IMR-90 (cell line): ENCODE results near the gene ZNF492. TPM values are rescaled to one million over a fixed set of nuclear protein-coding genes. Genes with fewer than 3 reads are reported as not detected.

Experiments used
- ATAC-seq: fragments of 200-7000 bp; cut with Tn5 transposase; 2 replicates; pipeline ENCODE4 v1.9.1; 2020; ENCODE audit warnings: low read depth, mild to moderate bottlenecking, moderate library complexity
- BruUV-seq: library from RNA; stranded (reverse); fragments of 400-500 nt; replicated peaks from 2 replicates; lab custom pipeline; 2021; lab: Mats Ljungman, UMichigan
- CTCF ChIA-PET: fragments of 300-600 bp; formaldehyde crosslinking; extraction: SDS; loops from one replicate; lab custom pipeline; 2021; ENCODE audit warnings: antibody characterized with exemption; lab: Yijun Ruan, JAX
- POLR2A ChIA-PET: fragments of 300-600 bp; sonication (Branson Sonifier 250); formaldehyde crosslinking; loops from one replicate; lab custom pipeline; 2022; ENCODE audit warnings: antibody characterized with exemption; ENCODE audit not compliant: unreplicated experiment; lab: Charles Lee
- DNase-seq: peaks from one replicate; pipeline ENCODE4 v3.0.0; 2013
- H2AFZ ChIP-seq: replicated peaks from 2 replicates; pipeline ENCODE3; 2013; ENCODE audit warnings: low read length, mild to moderate bottlenecking; ENCODE audit not compliant: poor library complexity
- H2AK5ac ChIP-seq: 2 replicates; pipeline ENCODE4 v1.6.1; 2013; ENCODE audit warnings: low read depth, low read length, inconsistent platforms
- H2AK9ac ChIP-seq: replicated peaks from 2 replicates; pipeline ENCODE3; 2013; ENCODE audit warnings: mild to moderate bottlenecking, low read depth, low read length, moderate library complexity; ENCODE audit not compliant: poor library complexity
- H2BK120ac ChIP-seq: 2 replicates; pipeline ENCODE4 v1.6.1; 2013; ENCODE audit warnings: low read depth, low read length, inconsistent platforms
- H2BK15ac ChIP-seq: 3 replicates; pipeline ENCODE4 v1.6.1; 2013; ENCODE audit warnings: low read depth, low read length, inconsistent platforms
- H2BK20ac ChIP-seq: 2 replicates; pipeline ENCODE4 v1.6.1; 2013; ENCODE audit warnings: low read depth, mild to moderate bottlenecking, inconsistent platforms, low read length, moderate library complexity
- H2BK5ac ChIP-seq: 2 replicates; pipeline ENCODE4 v1.6.1; 2013; ENCODE audit warnings: mild to moderate bottlenecking, low read depth, low read length, inconsistent platforms; ENCODE audit not compliant: poor library complexity, severe bottlenecking
- H3K14ac ChIP-seq: replicated peaks from 2 replicates; pipeline ENCODE4 v1.6.1; 2013; ENCODE audit warnings: low read depth, low read length, inconsistent platforms
- H3K18ac ChIP-seq: 2 replicates; pipeline ENCODE4 v1.6.1; 2013; ENCODE audit warnings: low read depth, low read length, control low read depth
- H3K23ac ChIP-seq: 2 replicates; pipeline ENCODE4 v1.6.1; 2013; ENCODE audit warnings: low read depth, low read length, inconsistent platforms
- H3K27ac ChIP-seq: 2 replicates; pipeline ENCODE4 v1.5.1; 2013; ENCODE audit warnings: mild to moderate bottlenecking, control low read depth, low read length; ENCODE audit not compliant: insufficient read depth
- H3K27me3 ChIP-seq: 2 replicates; pipeline ENCODE4 v1.6.1; 2013; ENCODE audit warnings: low read length; ENCODE audit not compliant: control insufficient read depth, insufficient read depth
- H3K36me3 ChIP-seq: 2 replicates; pipeline ENCODE4 v1.6.1; 2013; ENCODE audit warnings: low read length, mixed read lengths; ENCODE audit not compliant: control insufficient read depth, insufficient read depth
- H3K4ac ChIP-seq: 2 replicates; pipeline ENCODE4 v1.6.1; 2013; ENCODE audit warnings: low read depth, low read length, inconsistent platforms
- H3K4me1 ChIP-seq: 2 replicates; pipeline ENCODE4 v1.6.1; 2013; ENCODE audit warnings: low read length, mixed read lengths; ENCODE audit not compliant: control insufficient read depth, insufficient read depth
- H3K4me2 ChIP-seq: 2 replicates; pipeline ENCODE4 v1.6.1; 2013; ENCODE audit warnings: low read depth, mild to moderate bottlenecking, control low read depth, low read length, moderate library complexity
- H3K4me3 ChIP-seq: 2 replicates; pipeline ENCODE4 v1.5.1; 2013; ENCODE audit warnings: low read depth, mild to moderate bottlenecking, control low read depth, low read length, moderate library complexity; ENCODE audit not compliant: insufficient read depth
- H3K56ac ChIP-seq: 2 replicates; pipeline ENCODE4 v1.6.1; 2013; ENCODE audit warnings: low read length, inconsistent platforms; ENCODE audit not compliant: insufficient read depth; ENCODE audit errors: extremely low read depth
- H3K79me1 ChIP-seq, 2 experiments: 2 replicates each; pipeline ENCODE4 v1.6.1; 2013; ENCODE audit warnings: low read length in 2 of 2, inconsistent platforms in 1 of 2, low read depth in 1 of 2
- H3K9ac ChIP-seq: 2 replicates; pipeline ENCODE4 v1.6.1; 2013; ENCODE audit warnings: low read depth, low read length, control low read depth
- H3K9me1 ChIP-seq: 2 replicates; pipeline ENCODE4 v1.6.1; 2013; ENCODE audit warnings: low read length, inconsistent platforms; ENCODE audit not compliant: insufficient read depth
- H3K9me3 ChIP-seq: 2 replicates; pipeline ENCODE4 v1.6.1; 2013; ENCODE audit warnings: low read length; ENCODE audit not compliant: control insufficient read depth, insufficient read depth
- H4K20me1 ChIP-seq: 2 replicates; pipeline ENCODE4 v1.6.1; 2013; ENCODE audit warnings: low read length, inconsistent platforms; ENCODE audit not compliant: insufficient read depth
- H4K5ac ChIP-seq: 2 replicates; pipeline ENCODE4 v1.6.1; 2013; ENCODE audit warnings: mild to moderate bottlenecking, low read depth, low read length, control low read depth
- H4K8ac ChIP-seq, 2 experiments: 2 replicates each; pipeline ENCODE4 v1.6.1; 2013; ENCODE audit warnings: low read depth in 2 of 2, low read length in 2 of 2, control low read depth in 1 of 2, inconsistent platforms in 1 of 2
- H4K91ac ChIP-seq: 2 replicates; pipeline ENCODE4 v1.6.1; 2013; ENCODE audit warnings: low read depth, low read length, inconsistent platforms; ENCODE audit not compliant: insufficient read depth
- CTCF ChIP-seq: conservative IDR thresholded peaks from 2 replicates; pipeline ENCODE4 v1.5.1; 2012; ENCODE audit warnings: mild to moderate bottlenecking, low read depth, low read length, improper control_type of control experiment
- FOS ChIP-seq: fragments of 150-350 bp; IDR thresholded peaks from 2 replicates; pipeline ENCODE4 v1.6.1; 2016; ENCODE audit warnings: low read depth, low read length
- MAZ ChIP-seq: IDR thresholded peaks from 2 replicates; pipeline ENCODE4 v1.6.1; 2012; ENCODE audit warnings: low read depth, mild to moderate bottlenecking, low read length, improper control_type of control experiment, moderate library complexity, borderline replicate concordance
- MXI1 ChIP-seq: IDR thresholded peaks from 2 replicates; pipeline ENCODE4 v1.6.1; 2012; ENCODE audit warnings: low read depth, mild to moderate bottlenecking, low read length, moderate library complexity, borderline replicate concordance
- NFE2L2 ChIP-seq: fragments of 150-350 bp; IDR thresholded peaks from 2 replicates; pipeline ENCODE4 v1.6.1; 2016; ENCODE audit warnings: low read depth, mild to moderate bottlenecking, low read length
- POLR2A ChIP-seq: IDR thresholded peaks from 2 replicates; pipeline ENCODE4 v1.6.1; 2012; ENCODE audit warnings: mild to moderate bottlenecking, low read depth, low read length
- RCOR1 ChIP-seq: IDR thresholded peaks from 2 replicates; pipeline ENCODE4 v1.6.1; 2012; ENCODE audit warnings: mild to moderate bottlenecking, low read length, improper control_type of control experiment; ENCODE audit not compliant: insufficient replicate concordance
- RFX5 ChIP-seq: IDR thresholded peaks from 2 replicates; pipeline ENCODE4 v1.8.0; 2012; ENCODE audit warnings: low read depth, mild to moderate bottlenecking, low read length, moderate library complexity
- USF2 ChIP-seq: fragments of 150-350 bp; IDR thresholded peaks from 2 replicates; pipeline ENCODE4 v1.6.1; 2017; ENCODE audit warnings: mild to moderate bottlenecking, antibody characterized with exemption, low read length, low read depth
- WGBS, 2 experiments: methylation state at CpG; one replicate each; pipeline versions ENCODE4 v1.1.5 to v1.1.7; 2013; ENCODE audit warnings: missing lambda C conversion rate in 2 of 2; ENCODE audit not compliant: insufficient read length in 1 of 2; ENCODE audit errors: extremely low coverage in 2 of 2; 5-methylcytosine and 5-hydroxymethylcytosine counted together
- dilution Hi-C: fragments of 300-500 bp; cut with HindIII; formaldehyde crosslinking; loops from one replicate; pipeline ENCODE4 v1.14.3; 2018; ENCODE audit warnings: low sequenced_read_pairs; ENCODE audit not compliant: unreplicated experiment
- in situ Hi-C: fragments of 300-500 bp; cut with MboI; formaldehyde crosslinking; loops from 3 replicates; pipeline ENCODE4 v1.14.3; 2019; ENCODE audit warnings: low sequenced_read_pairs, inconsistent platforms, mixed read lengths
- intact Hi-C: fragments of 100-400 bp; cut with micrococcal nuclease; formaldehyde crosslinking; loops from 2 replicates; pipeline ENCODE4 v1.10.0; 2022
- polyA plus RNA-seq, 3 experiments: library from polyadenylated mRNA; depleted of rRNA; stranded (reverse); fragments of >200 nt; gene quantifications; 2 replicates each; pipeline ENCODE4 v1.2.3, GENCODE V29; 2012; ENCODE audit warnings: low replicate concordance in 1 of 3
- total RNA-seq: library from RNA; depleted of rRNA; stranded (reverse); fragments of >200 nt; gene quantifications from 2 replicates; pipeline ENCODE4 v1.2.3, GENCODE V29; 2012

The ZNF492 gene
- total and polyA plus RNA-seq, 2 of the 4 experiments (the other 2 are of a cell fraction): 0.19 to 1.3 TPM

DNA sequence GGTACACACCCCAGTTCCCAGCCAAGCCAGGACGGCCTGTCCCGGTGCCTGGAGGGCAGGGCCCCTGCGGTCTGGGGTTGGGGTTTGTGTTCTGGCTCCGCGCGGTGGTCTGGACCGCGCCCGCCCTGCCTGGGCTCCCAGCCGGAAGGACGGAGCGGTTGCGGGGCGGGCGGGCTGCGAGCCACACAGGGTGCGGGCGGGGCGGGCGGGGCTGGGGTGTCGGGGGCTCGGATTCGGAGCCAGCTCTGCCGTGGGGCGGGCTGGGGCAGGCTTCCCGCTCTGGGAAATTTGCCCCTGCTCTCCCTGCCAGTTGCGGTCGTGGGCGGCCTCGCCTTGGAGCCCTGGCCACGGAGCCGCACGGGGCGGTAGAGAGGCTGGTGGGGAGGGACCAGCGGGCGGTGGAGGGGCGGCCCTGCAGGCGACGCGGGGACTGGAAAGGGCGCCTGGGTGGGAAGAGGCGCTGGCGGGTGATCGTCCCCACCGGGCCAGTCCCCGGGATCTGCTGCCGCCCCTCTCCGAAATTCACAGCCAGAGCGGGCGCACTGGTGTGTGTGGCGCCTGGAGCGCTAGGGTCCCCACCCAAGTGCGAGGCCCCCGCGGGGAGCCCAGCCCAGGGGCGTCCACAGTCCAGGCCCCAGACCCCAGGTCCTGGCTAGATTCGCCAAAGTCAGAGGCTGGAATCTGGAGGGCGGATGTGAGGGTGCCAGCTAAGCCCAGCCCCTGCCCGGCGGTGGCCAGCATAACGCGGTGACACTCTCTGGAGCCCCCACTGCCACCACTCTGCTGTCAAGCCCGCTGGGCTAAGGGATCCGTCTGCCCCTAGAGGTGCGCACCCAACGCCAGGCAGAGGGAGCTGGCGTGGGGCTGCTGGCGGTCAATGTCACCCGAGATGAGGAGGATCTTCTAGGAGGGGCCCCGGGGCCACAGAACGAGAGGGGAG, 11.0 kb upstream of the ZNF492 start:
- H2BK120ac ChIP-seq: no peak overlapping the region
- H2BK5ac ChIP-seq: no peak overlapping the region
- H3K9me1 ChIP-seq: no peaks in the 10 kb centered on the region
- H3K4me1 ChIP-seq: no peaks in the 10 kb centered on the region
- H3K79me1 ChIP-seq: no peaks in the 10 kb centered on the region
- in situ Hi-C loops (no loop called here), dilution Hi-C loops (no loop called here), intact Hi-C loops (no loop called here)
- H4K20me1 ChIP-seq: no peaks in the 10 kb centered on the region
- H2AK5ac ChIP-seq: no peak overlapping the region
- no peak for ATAC-seq
- no peak overlapping the region for H3K4ac ChIP-seq
- no peak overlapping the region for H4K8ac ChIP-seq
- no peak overlapping the region for H2BK15ac ChIP-seq
- H3K23ac ChIP-seq: no peak overlapping the region
- no peak for TF ChIP-seq RFX5
- no peak for TF ChIP-seq MXI1
- TF ChIP-seq USF2: no peak
- no peak for TF ChIP-seq FOS
- TF ChIP-seq POLR2A: no peak
- no peak for TF ChIP-seq NFE2L2
- TF ChIP-seq CTCF: no peak
- no peak for TF ChIP-seq RCOR1
- TF ChIP-seq MAZ: no peak
- 0% methylated on average over 5 of the region's 71 CpGs; no CpG with 5 or more reads in 1 of the 2 experiments for WGBS, 2 experiments
- H2AFZ ChIP-seq: no peak overlapping the region
- peaks cover 24% of the 10 kb centered on the region for H3K9me3 ChIP-seq
- no peak overlapping the region for H3K56ac ChIP-seq
- H3K18ac ChIP-seq: no peak overlapping the region
- H4K5ac ChIP-seq: no peak overlapping the region
- DNase-seq: no peak
- no peak overlapping the region for H3K4me3 ChIP-seq
- CTCF ChIA-PET: no interaction called here
- BruUV-seq: no TSS peak
- H3K14ac ChIP-seq: no peak overlapping the region
- H3K9ac ChIP-seq: no peak overlapping the region
- no peak overlapping the region for H4K91ac ChIP-seq
- POLR2A ChIA-PET: no interaction called here
- no peak overlapping the region for H3K27ac ChIP-seq
- no peak overlapping the region for H2AK9ac ChIP-seq
- H2BK20ac ChIP-seq: no peak overlapping the region
- no peaks in the 10 kb centered on the region for H3K27me3 ChIP-seq
- no peaks in the 10 kb centered on the region for H3K36me3 ChIP-seq
- H3K4me2 ChIP-seq: no peak overlapping the region
